Sigmoid colon (tissue), 3 donors: Measurements from ENCODE around the gene QKI.

ENCODE experiments used
- CTCF ChIP-seq, 4 experiments: fragments of 450-650 bp in 3 of 4; fragments of 200-600 bp in 1 of 4; IDR thresholded peaks; one replicate each; pipeline ENCODE4 v1.5.1; 2016 to 2019; ENCODE audit warnings: antibody characterized with exemption in 4 of 4, mild to moderate bottlenecking in 3 of 4, moderate library complexity in 2 of 4
- POLR2A ChIP-seq, 2 donors: fragments of 450-650 bp; IDR thresholded peaks; one replicate each; pipeline ENCODE4 v1.6.1; 2016; ENCODE audit warnings: antibody characterized with exemption in 2 of 2, mild to moderate bottlenecking in 2 of 2, moderate library complexity in 2 of 2

DNA sequence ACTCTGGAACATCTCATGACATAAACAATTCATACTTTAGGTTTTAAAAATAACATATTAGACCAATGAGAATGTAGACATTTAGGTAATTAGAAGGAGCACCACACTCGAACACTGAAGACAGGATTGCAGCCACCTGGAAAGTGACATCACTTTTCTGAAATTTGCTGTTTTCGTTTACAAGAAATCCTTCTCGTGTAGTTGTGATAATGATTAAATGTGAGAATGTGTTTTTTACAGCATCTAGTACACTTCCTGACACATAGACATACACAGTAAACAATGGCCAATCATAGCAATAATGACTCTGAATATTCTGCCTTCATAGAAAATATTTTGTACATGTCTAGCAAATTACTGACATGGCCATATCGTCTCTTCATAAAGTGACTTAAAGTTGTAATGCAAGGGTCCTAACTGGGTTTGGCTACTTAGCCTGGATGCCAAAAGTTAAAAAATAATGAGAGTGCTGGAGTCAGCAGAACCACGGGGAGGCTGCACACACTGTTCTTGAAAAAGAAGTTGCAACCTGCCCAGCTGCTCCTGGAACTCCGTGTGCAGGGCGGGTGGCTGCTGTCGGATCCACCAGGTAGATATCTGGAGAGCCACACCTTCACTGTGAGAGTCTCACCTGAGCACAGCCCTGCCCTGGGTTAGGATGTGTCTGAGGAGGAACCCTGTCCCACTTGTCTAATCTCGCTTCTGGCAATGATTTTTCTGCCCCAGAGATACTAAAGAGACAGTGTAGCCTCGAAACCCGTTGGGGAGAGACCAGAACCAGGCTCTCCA, 212.9 kb downstream of the QKI start:
- no peak for TF ChIP-seq POLR2A (IDR thresholded peaks at IDR 0.05)
- no peak for TF ChIP-seq CTCF (IDR thresholded peaks at IDR 0.05)
